Measurements from ENCODE around the gene FOSL1. TPM values are rescaled to one million over a fixed set of nuclear protein-coding genes. Genes with fewer than 3 reads are reported as not detected.

Gene FOSL1
- 0.70 TPM for total RNA-seq
- long read RNA-seq, partial matches to known transcripts: 1 of 1 reads
- long read RNA-seq, other reads (novel, unspliced or antisense): 0 of 1 reads

GRCh38 chr11:65900125-65900898, at the start of gene FOSL1:
TSS of gene FOSL1 (minus strand) at chr11:65900388. CDS start at chr11:65900339, 49 bp downstream.
- intact Hi-C loops (cut with DNase I): no loop called here
- DNase-seq (peak; percentile 91), ATAC-seq (ENCODE audit: poor library complexity) (peak; percentile 94)

- ATAC-seq (ENCODE audit: poor library complexity): no peak
- no peak for DNase-seq
- intact Hi-C loops (cut with DNase I): no loop called here
Observed at GRCh38 chr11:65947603-65948125, 47.5 kb upstream of the FOSL1 start.

GRCh38 chr11:65947133-65947532, 46.9 kb upstream of the FOSL1 start:
- intact Hi-C loops (cut with DNase I): no loop called here
- DNase-seq: no peak
- ATAC-seq (ENCODE audit: poor library complexity): no peak

- DNase-seq (no peak), ATAC-seq (ENCODE audit: poor library complexity) (no peak)
- intact Hi-C loops (cut with DNase I): no loop called here
Observed at GRCh38 chr11:65946655-65947054, 46.5 kb upstream of the FOSL1 start.

DNA sequence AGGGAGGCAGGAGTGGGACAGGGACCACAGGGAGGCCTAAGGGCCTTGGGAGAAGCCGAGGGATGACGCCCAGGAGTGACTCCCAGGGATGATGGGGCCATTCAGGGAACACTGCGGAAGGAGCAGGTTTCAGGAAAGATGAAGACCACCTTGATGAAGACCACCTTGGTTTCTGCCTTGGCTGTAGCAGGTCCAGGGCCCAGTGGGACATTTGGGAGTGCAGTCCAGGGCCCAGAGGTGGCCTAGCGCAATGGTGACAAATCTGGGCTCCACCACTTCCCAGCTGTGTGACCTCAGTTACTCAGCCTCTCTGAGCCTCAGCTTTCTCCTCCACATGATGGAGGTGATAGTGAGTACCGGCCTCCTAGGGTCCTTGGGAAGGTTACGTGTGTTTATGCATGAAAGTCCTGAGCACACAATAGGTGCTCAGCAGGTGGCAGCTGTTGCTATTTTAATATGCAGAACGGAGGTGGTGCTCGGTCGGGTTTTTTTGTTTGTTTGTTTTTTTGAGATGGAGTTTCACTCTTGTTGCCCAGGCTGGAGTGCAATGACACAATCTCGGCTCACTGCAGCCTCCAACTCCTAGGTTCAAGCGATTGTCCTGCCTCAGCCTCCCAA, 45.9 kb upstream of the FOSL1 start:
- intact Hi-C loops (cut with DNase I): no loop called here
- no peak for ATAC-seq (ENCODE audit: poor library complexity)

DNA sequence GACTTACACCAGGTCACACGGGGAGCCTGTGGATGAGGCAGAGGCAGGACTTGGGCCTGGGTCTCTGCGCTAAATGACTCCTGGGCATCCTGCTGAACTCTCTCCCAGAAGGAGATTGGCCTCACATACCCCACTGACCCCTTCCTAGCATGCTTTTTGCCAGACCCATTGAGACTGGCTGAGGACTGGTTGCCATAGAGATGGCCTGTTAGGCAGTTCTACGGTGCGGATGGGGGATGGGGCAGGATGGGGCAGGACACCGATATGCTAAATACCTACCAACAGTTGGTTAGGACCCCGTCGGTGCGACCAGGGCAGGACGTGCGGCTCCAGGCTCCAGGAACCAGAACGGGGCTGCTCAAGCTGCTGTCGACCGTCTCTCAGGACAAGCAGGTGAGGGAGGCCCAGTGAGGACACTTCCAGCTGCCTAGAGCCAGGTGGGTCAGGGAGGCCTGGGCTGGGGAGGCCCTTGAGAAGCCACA, 45.3 kb upstream of the FOSL1 start, which contains the start of gene TSGA10IP:
TSGA10IP (plus strand) TSS at position 51 of the 482 bp plus-strand sequence; CDS start at position 247, 196 bp downstream.
- intact Hi-C loops (cut with DNase I): no loop called here
- DNase-seq (no peak), ATAC-seq (ENCODE audit: poor library complexity) (no peak)

More for the DNA sequence above, 45.9 kb upstream of the FOSL1 start:
- DNase-seq: no peak

- DNase-seq (no peak), ATAC-seq (ENCODE audit: poor library complexity) (no peak)
- intact Hi-C loops (cut with DNase I): no loop called here
Observed at GRCh38 chr11:65944767-65945166, 44.6 kb upstream of the FOSL1 start.

DNA sequence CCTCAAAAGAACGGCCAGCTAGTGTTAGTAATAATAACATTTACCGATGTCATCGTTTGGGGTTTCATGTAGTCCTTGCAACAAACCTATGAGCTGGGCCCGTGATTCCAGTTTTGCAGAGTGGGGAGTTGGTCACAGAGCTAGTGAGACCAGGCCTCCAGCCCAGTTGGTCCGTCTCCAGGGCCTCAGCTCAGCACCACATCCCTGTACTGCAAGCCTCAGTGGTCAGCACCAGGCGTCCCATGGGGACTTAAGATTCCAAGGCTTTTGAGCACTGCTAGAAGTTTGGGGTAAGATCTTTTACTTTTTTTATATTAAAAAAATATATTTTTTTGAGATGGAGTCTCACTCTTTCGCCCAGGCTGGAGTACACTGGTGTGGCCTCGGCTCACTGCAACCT, 44.0 kb upstream of the FOSL1 start:
- DNase-seq: no peak
- intact Hi-C loops (cut with DNase I): no loop called here
- ATAC-seq (ENCODE audit: poor library complexity): no peak

DNA sequence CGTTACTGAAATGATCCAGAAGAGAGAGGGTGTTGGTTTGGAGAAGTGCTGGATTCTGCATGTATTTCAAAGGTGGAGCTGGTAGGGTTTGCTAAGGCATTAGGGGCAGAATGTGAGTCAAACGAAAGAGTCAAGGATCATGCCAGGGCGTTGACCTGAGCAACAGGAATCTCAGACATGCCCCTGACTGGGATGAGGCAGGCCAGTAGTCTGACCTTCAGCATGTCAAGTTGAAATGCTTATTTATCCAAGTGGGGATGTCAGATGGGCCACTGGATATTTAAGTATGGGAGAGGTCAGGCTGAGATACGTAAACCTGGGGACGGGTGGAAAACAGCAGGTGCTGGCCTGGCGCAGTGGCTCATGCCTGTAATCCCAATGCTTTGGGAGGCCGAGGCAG, 42.3 kb upstream of the FOSL1 start:
- no peak for ATAC-seq (ENCODE audit: poor library complexity)
- no peak for DNase-seq
- intact Hi-C loops (cut with DNase I): no loop called here

- no peak for DNase-seq
- peak; percentile 18 for ATAC-seq (ENCODE audit: poor library complexity)
- intact Hi-C loops (cut with DNase I): no loop called here
Observed at GRCh38 chr11:65941720-65942310, 41.6 kb upstream of the FOSL1 start.

- ATAC-seq (ENCODE audit: poor library complexity) (no peak), DNase-seq (no peak)
- intact Hi-C loops (cut with DNase I): no loop called here
Observed at GRCh38 chr11:65937766-65938165, 37.6 kb upstream of the FOSL1 start.

GRCh38 chr11:65934014-65934413, 33.8 kb upstream of the FOSL1 start:
- no peak for DNase-seq
- no peak for ATAC-seq (ENCODE audit: poor library complexity)
- intact Hi-C loops (cut with DNase I): no loop called here

DNA sequence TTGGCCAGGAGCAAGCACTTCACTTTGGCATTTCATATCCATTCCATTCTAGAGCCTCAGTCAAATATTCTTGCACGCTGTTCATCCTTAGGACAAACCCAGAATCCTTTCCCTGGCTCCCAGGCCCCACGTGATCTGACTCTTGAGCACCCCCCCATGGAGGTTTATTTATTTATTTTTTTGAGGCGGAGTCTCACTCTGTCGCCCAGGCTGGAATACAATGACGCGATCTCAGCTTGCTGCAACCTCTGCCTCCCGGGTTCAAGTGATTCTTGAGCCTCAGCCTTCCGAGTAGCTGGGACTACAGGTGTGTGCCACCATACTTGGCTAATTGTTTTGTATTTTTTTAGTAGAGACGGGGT, 32.4 kb upstream of the FOSL1 start:
- DNase-seq (no peak), ATAC-seq (ENCODE audit: poor library complexity) (no peak)
- intact Hi-C loops (cut with DNase I): no loop called here

GRCh38 chr11:65931773-65932557, 31.8 kb upstream of the FOSL1 start:
- intact Hi-C loops (cut with DNase I): no loop called here
- DNase-seq (no peak), ATAC-seq (ENCODE audit: poor library complexity) (no peak)

DNA sequence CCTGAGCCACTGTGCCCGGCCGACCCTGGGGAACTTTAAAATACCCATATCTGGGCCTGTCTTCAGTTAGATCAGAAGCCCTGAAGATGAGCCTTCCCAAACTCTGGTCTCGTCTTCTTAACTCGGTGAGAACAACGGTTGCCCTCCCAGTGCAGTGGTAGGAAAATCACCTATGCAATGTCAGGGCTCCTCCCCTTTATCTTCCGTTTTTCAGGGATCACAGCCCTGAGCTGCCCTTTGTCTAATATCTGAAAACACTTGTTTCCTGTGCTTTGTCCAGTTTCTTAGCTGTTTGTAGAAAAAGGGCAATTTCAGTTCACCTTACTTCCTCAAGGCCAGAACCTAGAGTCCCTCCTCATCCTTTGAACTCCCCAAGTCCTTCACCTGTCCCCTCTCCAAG, 28.5 kb upstream of the FOSL1 start:
- DNase-seq (no peak), ATAC-seq (ENCODE audit: poor library complexity) (no peak)
- intact Hi-C loops (cut with DNase I): no loop called here

- DNase-seq (no peak), ATAC-seq (ENCODE audit: poor library complexity) (peak; percentile 45)
Observed at GRCh38 chr11:65927904-65928397, 27.8 kb upstream of the FOSL1 start.

GRCh38 chr11:65925397-65925796, 25.2 kb upstream of the FOSL1 start:
- DNase-seq (no peak), ATAC-seq (ENCODE audit: poor library complexity) (no peak)
- intact Hi-C loops (cut with DNase I): no loop called here

More at GRCh38 chr11:65927904-65928397, 27.8 kb upstream of the FOSL1 start:
- intact Hi-C loops (cut with DNase I): no loop called here

- intact Hi-C loops (cut with DNase I): no loop called here
- no peak for ATAC-seq (ENCODE audit: poor library complexity)
- no peak for DNase-seq
Observed at GRCh38 chr11:65922565-65922964, 22.4 kb upstream of the FOSL1 start.

- DNase-seq: no peak
- intact Hi-C loops (cut with DNase I): no loop called here
- ATAC-seq (ENCODE audit: poor library complexity): no peak
Observed at GRCh38 chr11:65921876-65922275, 21.7 kb upstream of the FOSL1 start.

Data from Right ventricle myocardium superior (tissue), 1 donor.